Esophagus muscularis mucosa (tissue), 4 donors: Measurements from ENCODE around the gene NEB.

Experiments
- EP300 ChIP-seq: sonication (generic); formaldehyde crosslinking; IDR thresholded peaks from one replicate; pipeline ENCODE4 v1.6.1; 2017; ENCODE audit warnings: antibody characterized with exemption
- POLR2A ChIP-seq: fragments of 450-650 bp; IDR thresholded peaks from one replicate; pipeline ENCODE4 v1.6.1; 2017; ENCODE audit warnings: antibody characterized with exemption, moderate library complexity, mild to moderate bottlenecking, low read depth
- TF ChIP-seq, protein P1 (sequence below), 3 experiments: fragments of 200-600 bp in 2 of 3; fragments of 450-650 bp in 1 of 3; sonication (generic) in 2 of 3; IDR thresholded peaks; one replicate each; pipeline ENCODE4 v1.5.1; 2017 to 2019; ENCODE audit warnings: antibody characterized with exemption in 3 of 3, mild to moderate bottlenecking in 2 of 3, moderate library complexity in 1 of 3

GRCh38 chr2:151681051-151681450, 53.2 kb downstream of the NEB start:
- TF ChIP-seq, protein P1, sequence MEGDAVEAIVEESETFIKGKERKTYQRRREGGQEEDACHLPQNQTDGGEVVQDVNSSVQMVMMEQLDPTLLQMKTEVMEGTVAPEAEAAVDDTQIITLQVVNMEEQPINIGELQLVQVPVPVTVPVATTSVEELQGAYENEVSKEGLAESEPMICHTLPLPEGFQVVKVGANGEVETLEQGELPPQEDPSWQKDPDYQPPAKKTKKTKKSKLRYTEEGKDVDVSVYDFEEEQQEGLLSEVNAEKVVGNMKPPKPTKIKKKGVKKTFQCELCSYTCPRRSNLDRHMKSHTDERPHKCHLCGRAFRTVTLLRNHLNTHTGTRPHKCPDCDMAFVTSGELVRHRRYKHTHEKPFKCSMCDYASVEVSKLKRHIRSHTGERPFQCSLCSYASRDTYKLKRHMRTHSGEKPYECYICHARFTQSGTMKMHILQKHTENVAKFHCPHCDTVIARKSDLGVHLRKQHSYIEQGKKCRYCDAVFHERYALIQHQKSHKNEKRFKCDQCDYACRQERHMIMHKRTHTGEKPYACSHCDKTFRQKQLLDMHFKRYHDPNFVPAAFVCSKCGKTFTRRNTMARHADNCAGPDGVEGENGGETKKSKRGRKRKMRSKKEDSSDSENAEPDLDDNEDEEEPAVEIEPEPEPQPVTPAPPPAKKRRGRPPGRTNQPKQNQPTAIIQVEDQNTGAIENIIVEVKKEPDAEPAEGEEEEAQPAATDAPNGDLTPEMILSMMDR (IDR thresholded peaks at IDR 0.05), result no peak
- TF ChIP-seq POLR2A, result no peak
- TF ChIP-seq EP300, result no peak
